Suprapubic skin (tissue), 4 donors: ENCODE measurements around the gene SYDE2. TPM values are rescaled to one million over a fixed set of nuclear protein-coding genes. Genes with fewer than 3 reads are reported as not detected.

ENCODE experiments used
- DNase-seq, 2 donors: peaks; one replicate each; pipeline ENCODE4 v3.0.0-alpha.2; 2019; ENCODE audit warnings: low spot score in 2 of 2
- H3K27ac ChIP-seq: fragments of 200-600 bp; sonication (generic); one replicate; pipeline ENCODE4 v1.5.1; 2019
- H3K27me3 ChIP-seq: fragments of 200-600 bp; sonication (generic); one replicate; pipeline ENCODE4 v1.5.1; 2019
- H3K36me3 ChIP-seq: fragments of 200-600 bp; sonication (generic); one replicate; pipeline ENCODE4 v1.5.1; 2019
- H3K4me1 ChIP-seq: fragments of 200-600 bp; sonication (generic); one replicate; pipeline ENCODE4 v1.5.1; 2019
- H3K4me3 ChIP-seq: fragments of 200-600 bp; sonication (generic); one replicate; pipeline ENCODE4 v1.5.1; 2019; ENCODE audit warnings: mild to moderate bottlenecking
- H3K9me3 ChIP-seq: fragments of 200-600 bp; sonication (generic); one replicate; pipeline ENCODE4 v1.5.1; 2019
- CTCF ChIP-seq, 2 donors: fragments of 200-600 bp in 1 of 2; fragments of 450-650 bp in 1 of 2; sonication (generic) in 1 of 2; IDR thresholded peaks; one replicate each; pipeline ENCODE4 v1.5.1; 2016 to 2019; ENCODE audit warnings: antibody characterized with exemption in 2 of 2, mild to moderate bottlenecking in 1 of 2, moderate library complexity in 1 of 2
- EP300 ChIP-seq: sonication (generic); formaldehyde crosslinking; IDR thresholded peaks from one replicate; pipeline ENCODE4 v1.6.1; 2017; ENCODE audit warnings: antibody characterized with exemption
- POLR2A ChIP-seq, 2 donors: fragments of 450-650 bp; IDR thresholded peaks; one replicate each; pipeline ENCODE4 v1.6.1; 2017; ENCODE audit warnings: antibody characterized with exemption in 2 of 2, mild to moderate bottlenecking in 2 of 2, moderate library complexity in 2 of 2
- POLR2AphosphoS5 ChIP-seq, 3 donors: sonication (generic); formaldehyde crosslinking; IDR thresholded peaks; one replicate each; pipeline ENCODE4 v1.6.1; 2017; ENCODE audit warnings: antibody characterized with exemption in 3 of 3
- WGBS: methylation state at CpG from one replicate; pipeline ENCODE4 v1.1.5; 2018; 5-methylcytosine and 5-hydroxymethylcytosine counted together
- total RNA-seq, 4 donors: library from RNA; depleted of rRNA; stranded (reverse); fragments of >200 nt; gene quantifications; one replicate each; pipeline ENCODE4 v1.1.0, GENCODE V29; 2016

SYDE2 gene
- total RNA-seq, 4 donors from 2014 or later: 5.9 to 12.6 (median 10.1) TPM

- no peaks in the 10 kb centered on the region for H3K36me3 ChIP-seq
- TF ChIP-seq CTCF (IDR thresholded peaks at IDR 0.05) (no peak), POLR2AphosphoS5 (IDR thresholded peaks at IDR 0.05) (no peak), POLR2A (IDR thresholded peaks at IDR 0.05) (no peak), EP300 (no peak)
Observed at GRCh38 chr1:85111695-85112094, 89.1 kb downstream of the SYDE2 start.

GRCh38 chr1:85109475-85109874 is 91.3 kb downstream of the SYDE2 start:
- H3K36me3 ChIP-seq: no peaks in the 10 kb centered on the region
- no peaks in the 10 kb centered on the region for H3K9me3 ChIP-seq
- no peaks in the 10 kb centered on the region for H3K4me1 ChIP-seq
- no peak overlapping the region for H3K27ac ChIP-seq
- no peak overlapping the region for H3K4me3 ChIP-seq
- TF ChIP-seq POLR2AphosphoS5 (IDR thresholded peaks at IDR 0.05): no peak
- TF ChIP-seq CTCF (IDR thresholded peaks at IDR 0.05): peak; percentile 42 to 80
- no peak for TF ChIP-seq POLR2A (IDR thresholded peaks at IDR 0.05)
- DNase-seq: peak in 1 of 2 donors; percentile 61
- no peaks in the 10 kb centered on the region for H3K27me3 ChIP-seq

More at GRCh38 chr1:85111695-85112094, 89.1 kb downstream of the SYDE2 start:
- WGBS: 48% methylated on average over 1 of the region's 1 CpG
- Histone ChIP-seq H3K27ac (no peak overlapping the region), H3K4me1 (no peaks in the 10 kb centered on the region), H3K27me3 (no peaks in the 10 kb centered on the region), H3K4me3 (no peak overlapping the region), H3K9me3 (no peaks in the 10 kb centered on the region)
- no peak for DNase-seq

Other genes with a start within 250 kb of the SYDE2 start
- gene MCOLN2, start 203.9 kb downstream of the SYDE2 start, total RNA-seq: 1 to 10 TPM in 3 of 4 donors, under 1 TPM in 1; 0.72 to 9.8 (median 2.7) TPM
- gene MCOLN3, start 152.5 kb downstream of the SYDE2 start, total RNA-seq: 10 to 100 TPM in 1 of 4 donors, 1 to 10 TPM in 3; 2.0 to 10.7 (median 6.1) TPM
- gene C1orf52, start 58.6 kb upstream of the SYDE2 start, total RNA-seq: 10 to 100 TPM; 13.9 to 33.3 (median 18.3) TPM
- gene BCL10, start 75.6 kb upstream of the SYDE2 start, total RNA-seq: 10 to 100 TPM; 19.9 to 34.1 (median 30.7) TPM